Smooth muscle cell of the brain vasculature (primary cell): ENCODE measurements around the gene UAP1.
A peak's percentile ranks its signal among the peaks of the same experiment; 100 is the strongest.

Source experiments
- DNase-seq: peaks from one replicate; pipeline ENCODE4 v3.0.0-alpha.2; 2012; ENCODE audit warnings: low read depth, low spot score

The UAP1 gene

GRCh38 chr1:162616848-162617247 is 55.3 kb downstream of the UAP1 start:
- DNase-seq: no peak

- DNase-seq: no peak
These were observed 56.0 kb downstream of the UAP1 start for GRCh38 chr1:162617513-162617912.

DNA sequence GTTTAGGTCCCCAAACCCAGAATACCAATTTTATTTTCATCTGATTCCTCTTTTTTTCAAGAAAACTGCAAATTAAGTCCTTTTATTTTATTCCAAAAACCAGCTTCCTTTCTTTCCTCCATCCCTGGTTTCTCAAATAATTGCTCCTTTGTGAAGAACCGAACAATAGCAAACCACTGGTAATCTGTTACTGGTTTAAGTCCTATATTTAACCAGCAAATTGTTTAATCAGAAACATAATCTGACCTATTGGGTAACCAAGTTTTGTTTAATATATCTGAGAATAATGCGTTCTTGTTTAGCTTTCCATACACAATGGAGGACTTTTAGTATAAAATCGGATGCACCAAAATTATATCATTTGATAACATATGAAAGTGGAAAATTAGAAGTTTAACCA is 57.6 kb downstream of the UAP1 start:
- DNase-seq: no peak

GRCh38 chr1:162621256-162621655 is 59.7 kb downstream of the UAP1 start:
- no peak for DNase-seq

DNA sequence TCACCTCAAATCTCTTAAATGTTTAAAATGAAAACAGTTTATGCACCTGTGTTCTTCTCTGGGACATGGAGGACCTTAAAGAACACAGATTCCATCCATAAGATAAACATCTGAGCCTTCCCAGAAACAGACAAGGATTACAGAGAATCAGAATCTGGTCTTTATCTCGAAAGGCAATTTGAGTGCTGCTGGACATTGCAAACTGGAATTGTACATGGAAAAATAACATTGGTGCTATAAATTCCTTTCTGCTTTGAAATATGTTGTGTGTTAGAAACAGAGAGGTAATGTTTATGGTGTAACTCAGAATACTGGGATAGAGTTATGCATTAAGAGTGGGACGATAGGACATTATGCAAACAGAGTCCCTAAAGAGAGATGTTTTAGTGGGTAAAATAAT is 64.2 kb downstream of the UAP1 start:
- no peak for DNase-seq

DNA sequence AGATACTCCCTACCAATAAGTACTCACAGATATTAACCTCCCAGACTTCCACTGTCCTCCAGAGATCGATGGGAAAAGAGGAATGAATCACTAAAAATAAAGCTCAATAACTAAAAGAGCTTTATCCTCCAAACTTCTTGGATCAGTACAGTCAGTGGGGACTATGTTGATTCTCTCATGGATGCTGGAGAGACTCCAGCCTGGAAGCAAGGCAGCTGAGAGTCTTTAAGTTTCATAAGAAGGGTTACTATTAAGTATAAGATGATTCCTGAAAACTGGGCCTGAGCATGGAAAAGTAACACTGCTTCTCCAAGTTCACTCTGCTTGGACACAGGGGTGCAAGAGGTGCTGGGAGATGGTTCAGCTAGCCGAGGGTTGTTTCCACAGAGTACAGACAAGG is 64.6 kb downstream of the UAP1 start:
- DNase-seq: no peak

- DNase-seq: no peak
These were observed 65.2 kb downstream of the UAP1 start for GRCh38 chr1:162626761-162627160.

- no peak for DNase-seq
These were observed 66.3 kb downstream of the UAP1 start for GRCh38 chr1:162627662-162628296.

DNA sequence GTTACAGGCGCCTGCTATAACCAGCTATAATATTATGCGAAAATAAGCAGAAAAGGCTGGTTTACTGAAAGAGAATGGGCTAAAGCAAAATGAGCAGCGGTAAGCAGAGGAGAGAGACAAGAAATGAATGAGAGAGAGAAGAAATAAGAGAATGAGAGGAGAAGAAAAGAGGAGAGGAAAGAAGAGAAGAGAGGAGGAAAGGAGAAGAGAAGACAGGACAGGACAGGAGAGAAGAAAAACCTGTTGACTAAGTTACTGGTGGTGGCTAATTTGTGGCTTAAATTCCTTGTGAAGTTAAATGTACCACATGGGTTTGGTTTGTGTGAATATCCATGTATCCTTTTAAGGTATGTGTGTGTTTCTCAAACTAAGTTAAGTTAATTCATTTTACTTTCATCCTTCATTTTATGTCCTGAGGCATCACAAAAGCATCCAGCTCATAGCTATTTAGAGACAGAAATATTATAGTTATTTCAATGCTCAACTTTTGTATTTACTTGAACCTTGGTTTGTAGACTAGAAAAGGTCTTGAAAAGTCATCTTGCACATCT is 67.6 kb downstream of the UAP1 start:
- no peak for DNase-seq

DNA sequence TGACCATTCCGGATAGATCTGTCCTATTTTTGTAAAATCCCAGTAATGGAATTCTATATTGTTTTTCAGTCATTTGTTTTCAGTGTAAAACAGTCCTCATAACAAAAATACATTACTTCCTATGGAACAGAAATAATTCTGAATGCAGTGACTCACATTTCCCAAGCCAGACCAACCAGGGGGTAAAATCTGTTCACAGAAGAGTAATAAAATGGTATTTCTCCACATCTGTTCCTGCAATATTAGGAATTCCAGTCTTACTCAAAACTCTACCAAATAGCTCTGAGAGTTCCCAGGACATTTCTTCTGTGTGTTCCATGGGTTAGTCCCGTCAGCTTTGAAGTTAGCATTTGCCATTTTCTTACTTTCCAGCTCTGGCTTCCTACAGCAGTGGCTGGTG is 68.1 kb downstream of the UAP1 start:
- DNase-seq: peak; percentile 36

DNA sequence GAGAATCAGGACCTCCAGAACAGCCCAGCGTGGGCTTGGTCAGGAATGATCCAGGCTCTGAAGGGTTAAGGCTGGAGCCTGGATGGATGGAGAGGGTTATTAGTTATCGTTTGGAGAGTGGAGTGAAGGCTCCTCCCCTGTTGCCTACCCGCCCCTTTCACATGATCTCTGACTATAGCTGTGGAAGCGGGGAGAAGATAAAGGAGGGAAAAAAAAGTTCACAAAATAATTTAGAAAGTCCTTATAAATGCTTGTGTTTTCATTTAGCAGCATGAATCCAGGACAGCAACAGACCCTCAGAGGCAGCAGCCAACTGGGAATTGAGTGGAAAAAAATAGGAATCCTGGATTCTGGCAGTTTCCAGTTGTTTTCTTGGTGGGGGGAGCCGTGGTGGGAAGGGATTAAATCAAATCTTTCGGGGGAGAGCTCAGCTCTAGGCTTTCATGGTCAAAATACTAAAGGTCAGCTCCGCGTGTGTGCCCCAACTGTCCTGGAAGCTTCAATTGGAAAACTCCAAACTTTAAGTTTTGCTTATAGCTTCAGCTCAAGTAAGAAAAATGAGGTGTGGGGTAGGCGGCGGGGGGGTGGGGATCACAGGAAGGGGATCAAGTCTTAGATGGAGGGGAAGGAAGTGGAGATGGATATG is 70.1 kb downstream of the UAP1 start:
- DNase-seq: peak; percentile 51

GRCh38 chr1:162632217-162632666 is 70.7 kb downstream of the UAP1 start, which contains the start of gene DDR2:
TSS of gene DDR2 (plus strand) at chr1:162632464. CDS start at chr1:162719064, 86,600 bp downstream.
- peak; percentile 88 for DNase-seq

- no peak for DNase-seq
These were observed 71.2 kb downstream of the UAP1 start for GRCh38 chr1:162632698-162633080.

DNA sequence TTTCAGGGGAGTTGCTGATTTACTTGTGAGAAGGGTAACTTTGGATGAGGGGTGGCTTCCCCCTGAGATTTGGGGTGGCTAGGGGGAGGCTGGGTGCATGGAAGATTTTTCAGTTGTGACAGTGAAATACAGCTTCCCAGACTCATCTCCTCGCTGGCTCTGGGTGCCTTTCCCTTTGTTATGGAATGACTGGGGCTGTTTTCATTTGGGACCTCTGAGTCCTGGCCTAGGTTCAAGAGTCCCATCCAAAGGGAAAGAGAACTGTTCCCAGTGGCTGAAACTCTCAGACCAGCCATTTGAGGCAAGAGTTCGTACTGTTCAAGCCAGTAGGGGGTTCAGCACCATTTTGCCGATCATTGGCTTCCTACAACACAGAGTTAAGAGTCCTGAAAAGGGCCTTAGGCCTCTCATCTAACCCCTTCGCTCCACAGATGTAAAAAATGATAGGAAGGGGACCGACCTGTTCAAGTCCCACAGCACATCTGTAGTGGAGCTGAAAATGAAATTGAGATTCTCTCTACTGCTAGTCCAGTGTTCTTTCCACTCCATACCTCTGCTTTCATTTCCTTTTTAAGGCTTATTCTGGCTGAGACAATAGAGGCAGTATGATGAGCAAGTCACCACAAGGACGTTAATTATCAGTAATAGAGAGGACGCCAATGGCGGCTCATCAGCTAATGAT is 71.7 kb downstream of the UAP1 start:
- no peak for DNase-seq

DNA sequence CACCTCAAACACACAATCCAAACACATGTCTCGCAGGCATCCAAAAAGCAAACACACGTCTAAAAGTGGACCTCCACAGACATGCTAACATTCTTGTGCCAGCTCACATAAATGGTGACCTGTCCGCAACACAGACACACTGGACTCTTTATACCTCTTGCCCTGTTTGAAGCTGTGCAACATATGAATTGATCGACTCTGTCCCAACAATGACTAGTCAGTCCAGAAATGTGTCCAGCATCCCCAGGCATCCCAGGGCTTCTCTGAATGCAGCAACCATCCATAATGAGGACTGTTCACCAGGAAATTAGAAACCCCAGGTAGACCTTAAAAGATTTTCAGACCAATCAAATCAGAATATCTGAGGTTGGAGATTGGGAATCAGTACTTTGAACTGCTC is 73.9 kb downstream of the UAP1 start:
- DNase-seq: no peak

DNA sequence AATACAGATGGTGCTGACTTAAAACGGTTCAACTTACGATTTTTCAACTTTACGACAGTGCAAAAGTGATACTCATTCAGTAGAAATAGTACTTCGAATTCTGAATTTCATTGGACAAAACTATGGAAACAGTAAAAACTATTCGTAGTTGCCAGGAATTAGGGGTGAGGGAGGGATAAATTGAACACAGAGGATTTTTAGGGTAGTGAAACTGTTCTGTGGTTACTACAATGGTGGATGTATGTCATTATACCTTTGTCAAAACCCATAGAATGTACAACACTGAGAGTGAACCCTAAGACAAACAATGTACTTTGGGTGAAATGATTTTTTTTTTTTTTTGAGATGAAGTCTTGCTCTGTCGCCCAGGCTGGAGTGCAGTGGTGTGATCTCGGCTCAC is 78.2 kb downstream of the UAP1 start:
- no peak for DNase-seq

DNA sequence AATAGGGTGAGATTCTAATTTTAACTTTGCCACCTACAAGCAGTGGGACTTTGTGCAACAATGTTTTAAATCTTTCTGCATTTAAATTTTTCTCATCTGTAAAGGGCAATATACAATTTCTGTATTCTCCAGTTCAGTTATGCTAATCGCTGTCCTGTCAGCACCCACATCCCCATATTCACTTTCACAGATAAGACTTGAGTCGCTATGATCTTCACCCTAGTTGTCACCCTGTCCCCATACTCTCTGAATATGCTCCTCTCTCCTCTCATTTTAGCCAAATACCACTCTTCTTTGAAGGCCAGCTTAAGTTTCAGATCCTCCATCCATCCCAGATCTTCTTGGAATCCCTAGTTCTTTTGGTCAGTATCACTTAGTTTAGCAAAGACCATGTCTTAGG is 79.6 kb downstream of the UAP1 start:
- no peak for DNase-seq

DNA sequence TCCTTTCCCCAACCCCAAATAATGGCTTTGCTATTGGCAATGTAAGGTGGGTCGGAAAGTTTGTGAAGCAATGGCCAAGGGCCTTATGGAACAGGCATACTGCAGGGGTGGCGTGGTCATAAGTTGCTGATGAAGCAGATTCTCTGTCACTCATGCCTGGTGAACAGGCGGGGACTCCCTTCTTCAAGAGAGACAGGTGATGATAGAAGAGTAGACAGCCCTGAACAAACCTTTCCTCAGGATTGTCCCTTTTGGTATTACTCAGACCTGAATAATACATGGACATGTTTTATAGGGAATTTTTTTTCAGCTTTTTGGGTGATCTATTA is 83.4 kb downstream of the UAP1 start:
- DNase-seq: no peak

DNA sequence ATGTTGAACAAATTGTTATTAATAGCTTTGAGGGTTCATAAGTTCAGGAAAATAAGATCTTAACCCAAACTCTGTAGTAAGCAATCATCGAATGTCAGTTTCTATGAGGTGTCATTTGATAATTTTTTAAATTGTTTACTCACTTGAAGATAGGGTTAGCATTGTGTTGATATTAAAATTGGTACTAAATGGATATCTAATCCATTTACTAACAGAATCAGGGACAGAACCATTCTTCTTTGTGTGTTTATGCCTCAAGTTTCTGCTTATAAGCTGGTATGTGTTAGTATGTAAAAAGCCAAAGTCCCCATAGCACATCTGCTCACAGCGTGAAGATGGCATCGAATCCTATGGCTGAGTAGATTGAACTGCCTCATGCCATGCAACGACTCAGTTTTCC is 84.1 kb downstream of the UAP1 start:
- DNase-seq: no peak

GRCh38 chr1:162649583-162649982 is 88.1 kb downstream of the UAP1 start:
- DNase-seq: no peak
